ENCODE measurements around the gene FKBP5. TPM values are rescaled to one million over a fixed set of nuclear protein-coding genes. Genes with fewer than 3 reads are reported as not detected.
"Not testable (repeated sequence)": the region's sequence is repeated elsewhere in the genome, so short reads cannot be mapped to it uniquely, and the experiment has no call there.

Gene FKBP5
- total RNA-seq, 1 donor from 2014 or later, result 62.4 TPM

- H3K4me3 Mint-ChIP-seq, result no peak overlapping the region
- no peak for DNase-seq (ENCODE audit: low spot score)
- no peak overlapping the region for H3K27ac Mint-ChIP-seq
- no peaks in the 10 kb centered on the region for H3K27me3 Mint-ChIP-seq (ENCODE audit: insufficient read depth)
- H3K4me1 Mint-ChIP-seq (ENCODE audit: low read depth), result peaks cover 6% of the 10 kb centered on the region
- H3K36me3 Mint-ChIP-seq (ENCODE audit: low read depth), result no peaks in the 10 kb centered on the region
- intact Hi-C loops (cut with micrococcal nuclease), result no loop called here
- peaks cover 7% of the 10 kb centered on the region for H3K9me3 Mint-ChIP-seq
Observed at GRCh38 chr6:35698858-35699257, 10.1 kb upstream of the FKBP5 start.

- H3K27ac Mint-ChIP-seq; H3K9me3 Mint-ChIP-seq; intact Hi-C loops (cut with micrococcal nuclease); H3K36me3 Mint-ChIP-seq (ENCODE audit: low read depth); H3K4me3 Mint-ChIP-seq; H3K27me3 Mint-ChIP-seq (ENCODE audit: insufficient read depth); DNase-seq (ENCODE audit: low spot score); H3K4me1 Mint-ChIP-seq (ENCODE audit: low read depth): not testable (repeated sequence)
Observed at GRCh38 chr6:35698430-35698829, 9.7 kb upstream of the FKBP5 start.

- peaks cover 10% of the 10 kb centered on the region for H3K4me1 Mint-ChIP-seq (ENCODE audit: low read depth)
- intact Hi-C loops (cut with micrococcal nuclease), result no loop called here
- H3K27ac Mint-ChIP-seq, result no peak overlapping the region
- DNase-seq (ENCODE audit: low spot score), result no peak
- no peaks in the 10 kb centered on the region for H3K27me3 Mint-ChIP-seq (ENCODE audit: insufficient read depth)
- H3K36me3 Mint-ChIP-seq (ENCODE audit: low read depth), result no peaks in the 10 kb centered on the region
- H3K4me3 Mint-ChIP-seq, result no peak overlapping the region
- H3K9me3 Mint-ChIP-seq, result peaks cover 5% of the 10 kb centered on the region
Observed at GRCh38 chr6:35694462-35694861, 5.7 kb upstream of the FKBP5 start.

GRCh38 chr6:35691027-35691824, 2.5 kb upstream of the FKBP5 start:
- H3K4me3 Mint-ChIP-seq, result no peak overlapping the region
- intact Hi-C loops (cut with micrococcal nuclease), result no loop called here
- H3K4me1 Mint-ChIP-seq (ENCODE audit: low read depth), result peaks cover 30% of the 10 kb centered on the region
- peaks cover 4% of the 10 kb centered on the region for H3K36me3 Mint-ChIP-seq (ENCODE audit: low read depth)
- DNase-seq (ENCODE audit: low spot score), result no peak
- peaks cover 2% of the 10 kb centered on the region for H3K27me3 Mint-ChIP-seq (ENCODE audit: insufficient read depth)
- peaks cover 5% of the 10 kb centered on the region for H3K9me3 Mint-ChIP-seq
- no peak overlapping the region for H3K27ac Mint-ChIP-seq

GRCh38 chr6:35690484-35690883, 1.8 kb upstream of the FKBP5 start:
- peaks cover 4% of the 10 kb centered on the region for H3K36me3 Mint-ChIP-seq (ENCODE audit: low read depth)
- peaks cover 30% of the 10 kb centered on the region for H3K4me1 Mint-ChIP-seq (ENCODE audit: low read depth)
- H3K27ac Mint-ChIP-seq, result no peak overlapping the region
- intact Hi-C loops (cut with micrococcal nuclease), result no loop called here
- DNase-seq (ENCODE audit: low spot score), result no peak
- H3K4me3 Mint-ChIP-seq, result no peak overlapping the region
- peaks cover 5% of the 10 kb centered on the region for H3K9me3 Mint-ChIP-seq
- H3K27me3 Mint-ChIP-seq (ENCODE audit: insufficient read depth), result peaks cover 2% of the 10 kb centered on the region

GRCh38 chr6:35690006-35690405, 1.3 kb upstream of the FKBP5 start:
- Mint-ChIP-seq H3K4me1 (ENCODE audit: low read depth) (peaks cover 30% of the 10 kb centered on the region), H3K4me3 (peak overlapping the region; percentile 5)
- H3K36me3 Mint-ChIP-seq (ENCODE audit: low read depth); H3K9me3 Mint-ChIP-seq; H3K27ac Mint-ChIP-seq; intact Hi-C loops (cut with micrococcal nuclease); DNase-seq (ENCODE audit: low spot score); H3K27me3 Mint-ChIP-seq (ENCODE audit: insufficient read depth): not testable (repeated sequence)

GRCh38 chr6:35687658-35688604, 784 bp downstream of the FKBP5 start:
- Mint-ChIP-seq H3K27ac (peak overlapping the region; percentile 95), H3K9me3 (no peaks in the 10 kb centered on the region), H3K4me1 (ENCODE audit: low read depth) (peaks cover 24% of the 10 kb centered on the region), H3K36me3 (ENCODE audit: low read depth) (peaks cover 4% of the 10 kb centered on the region), H3K4me3 (peak overlapping the region; percentile 97), H3K27me3 (ENCODE audit: insufficient read depth) (peaks cover 2% of the 10 kb centered on the region)
- intact Hi-C loops (cut with micrococcal nuclease), result loop anchor here (1.0 to 10.0 kb wide), 5 partner anchors 22 to 507 kb away; partner anchors contain the start of gene BRPF3
- DNase-seq (ENCODE audit: low spot score), result peak; percentile 36

- H3K4me1 Mint-ChIP-seq (ENCODE audit: low read depth), result peaks cover 32% of the 10 kb centered on the region
- peaks cover 2% of the 10 kb centered on the region for H3K27me3 Mint-ChIP-seq (ENCODE audit: insufficient read depth)
- intact Hi-C loops (cut with micrococcal nuclease), result loop anchor here (1.0 to 10.0 kb wide), 4 partner anchors 49 to 508 kb away; partner anchors contain the start of gene BRPF3
- H3K9me3 Mint-ChIP-seq, result no peaks in the 10 kb centered on the region
- DNase-seq (ENCODE audit: low spot score), result no peak
- peaks cover 4% of the 10 kb centered on the region for H3K36me3 Mint-ChIP-seq (ENCODE audit: low read depth)
- peak overlapping the region; percentile 97 for H3K4me3 Mint-ChIP-seq
- peak overlapping the region; percentile 95 for H3K27ac Mint-ChIP-seq
Observed at GRCh38 chr6:35686873-35687555, 1.7 kb downstream of the FKBP5 start.

- Mint-ChIP-seq H3K27ac (no peak overlapping the region), H3K27me3 (ENCODE audit: insufficient read depth) (peaks cover 2% of the 10 kb centered on the region), H3K9me3 (no peaks in the 10 kb centered on the region), H3K4me3 (peak overlapping the region; percentile 97), H3K36me3 (ENCODE audit: low read depth) (peaks cover 4% of the 10 kb centered on the region), H3K4me1 (ENCODE audit: low read depth) (peaks cover 37% of the 10 kb centered on the region)
- no peak for DNase-seq (ENCODE audit: low spot score)
- intact Hi-C loops (cut with micrococcal nuclease), result loop anchor here (1.0 to 10.0 kb wide), 4 partner anchors 50 to 508 kb away; partner anchors contain the start of gene BRPF3
Observed at GRCh38 chr6:35686436-35686835, 2.3 kb downstream of the FKBP5 start.

- intact Hi-C loops (cut with micrococcal nuclease), result loop anchor here (10.0 kb wide), 1 partner anchor 512 kb away; the partner anchor contains the start of gene BRPF3
- Mint-ChIP-seq H3K27ac (no peak overlapping the region), H3K9me3 (no peaks in the 10 kb centered on the region), H3K36me3 (ENCODE audit: low read depth) (peaks cover 16% of the 10 kb centered on the region), H3K27me3 (ENCODE audit: insufficient read depth) (no peaks in the 10 kb centered on the region), H3K4me3 (no peak overlapping the region), H3K4me1 (ENCODE audit: low read depth) (peaks cover 46% of the 10 kb centered on the region)
- DNase-seq (ENCODE audit: low spot score), result no peak
Observed at GRCh38 chr6:35683267-35683666, 5.4 kb downstream of the FKBP5 start.

GRCh38 chr6:35681298-35681697, 7.4 kb downstream of the FKBP5 start:
- Mint-ChIP-seq H3K27me3 (ENCODE audit: insufficient read depth) (no peaks in the 10 kb centered on the region), H3K27ac (peak overlapping the region; percentile 72), H3K36me3 (ENCODE audit: low read depth) (peaks cover 18% of the 10 kb centered on the region), H3K9me3 (no peaks in the 10 kb centered on the region), H3K4me1 (ENCODE audit: low read depth) (peaks cover 39% of the 10 kb centered on the region), H3K4me3 (peak overlapping the region; percentile 8)
- DNase-seq (ENCODE audit: low spot score), result no peak
- intact Hi-C loops (cut with micrococcal nuclease), result loop anchor here (1.0 to 10.0 kb wide), 6 partner anchors 12 to 514 kb away; partner anchors contain the start of gene BRPF3

- Mint-ChIP-seq H3K4me1 (ENCODE audit: low read depth) (peaks cover 55% of the 10 kb centered on the region), H3K27ac (no peak overlapping the region), H3K27me3 (ENCODE audit: insufficient read depth) (no peaks in the 10 kb centered on the region), H3K36me3 (ENCODE audit: low read depth) (peaks cover 18% of the 10 kb centered on the region), H3K4me3 (no peak overlapping the region), H3K9me3 (no peaks in the 10 kb centered on the region)
- intact Hi-C loops (cut with micrococcal nuclease), result no loop called here
- no peak for DNase-seq (ENCODE audit: low spot score)
Observed at GRCh38 chr6:35679399-35679798, 9.3 kb downstream of the FKBP5 start.
